Upper lobe of left lung (tissue), 4 donors: Measurements from ENCODE around the gene RBMS1.

Experiments used
- POLR2AphosphoS5 ChIP-seq, 2 donors: sonication (generic); formaldehyde crosslinking; IDR thresholded peaks; one replicate each; pipeline ENCODE4 v1.5.1; 2017; ENCODE audit warnings: antibody characterized with exemption in 2 of 2
- TF ChIP-seq, protein P1 (sequence below), 6 experiments: fragments of 450-650 bp in 4 of 6; fragments of 200-600 bp in 2 of 6; sonication (generic) in 2 of 6; IDR thresholded peaks; one replicate each; pipeline ENCODE4 v1.5.1; 2016 to 2019; ENCODE audit warnings: antibody characterized with exemption in 6 of 6

DNA sequence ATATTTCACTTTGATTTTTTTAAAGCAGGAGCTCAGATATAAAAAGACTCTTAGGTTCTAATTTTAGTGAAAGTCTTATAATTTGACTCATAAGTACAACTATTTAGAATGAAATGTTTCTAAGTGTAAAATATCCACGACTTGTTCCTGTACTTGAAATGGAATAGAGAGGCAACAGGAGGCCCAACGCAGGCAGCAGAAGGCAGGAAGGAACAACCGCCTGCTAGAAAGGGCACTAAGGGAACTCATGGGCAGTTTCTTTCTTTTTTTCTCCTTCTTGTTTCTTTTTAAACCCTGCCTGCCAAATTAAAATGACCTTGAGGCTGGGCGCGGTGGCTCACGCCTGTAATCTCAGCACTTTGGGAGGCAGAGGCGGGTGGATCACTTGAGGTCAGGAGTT is 51.0 kb downstream of the RBMS1 start:
- TF ChIP-seq, protein P1, sequence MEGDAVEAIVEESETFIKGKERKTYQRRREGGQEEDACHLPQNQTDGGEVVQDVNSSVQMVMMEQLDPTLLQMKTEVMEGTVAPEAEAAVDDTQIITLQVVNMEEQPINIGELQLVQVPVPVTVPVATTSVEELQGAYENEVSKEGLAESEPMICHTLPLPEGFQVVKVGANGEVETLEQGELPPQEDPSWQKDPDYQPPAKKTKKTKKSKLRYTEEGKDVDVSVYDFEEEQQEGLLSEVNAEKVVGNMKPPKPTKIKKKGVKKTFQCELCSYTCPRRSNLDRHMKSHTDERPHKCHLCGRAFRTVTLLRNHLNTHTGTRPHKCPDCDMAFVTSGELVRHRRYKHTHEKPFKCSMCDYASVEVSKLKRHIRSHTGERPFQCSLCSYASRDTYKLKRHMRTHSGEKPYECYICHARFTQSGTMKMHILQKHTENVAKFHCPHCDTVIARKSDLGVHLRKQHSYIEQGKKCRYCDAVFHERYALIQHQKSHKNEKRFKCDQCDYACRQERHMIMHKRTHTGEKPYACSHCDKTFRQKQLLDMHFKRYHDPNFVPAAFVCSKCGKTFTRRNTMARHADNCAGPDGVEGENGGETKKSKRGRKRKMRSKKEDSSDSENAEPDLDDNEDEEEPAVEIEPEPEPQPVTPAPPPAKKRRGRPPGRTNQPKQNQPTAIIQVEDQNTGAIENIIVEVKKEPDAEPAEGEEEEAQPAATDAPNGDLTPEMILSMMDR (IDR thresholded peaks at IDR 0.05), result no peak
- no peak for TF ChIP-seq POLR2AphosphoS5 (IDR thresholded peaks at IDR 0.05)
